HG03571 (cell line): Measurements from ENCODE around the gene VSTM2L.
"Not testable (repeated sequence)": the region's sequence is repeated elsewhere in the genome, so short reads cannot be mapped to it uniquely, and the experiment has no call there.

Experiments used
- ATAC-seq: cut with Tn5 transposase; IDR thresholded peaks from one replicate; pipeline ENCODE4 v1.9.1; 2021; ENCODE audit not compliant: unreplicated experiment

The VSTM2L gene

GRCh38 chr20:37961066-37961465 lies 58.1 kb downstream of the VSTM2L start:
- no peak for ATAC-seq

- ATAC-seq: not testable (repeated sequence)
These were observed 60.6 kb downstream of the VSTM2L start for GRCh38 chr20:37963483-37963882.

- no peak for ATAC-seq
These were observed 66.0 kb downstream of the VSTM2L start for GRCh38 chr20:37968841-37969401.

- ATAC-seq: no peak
These were observed 67.3 kb downstream of the VSTM2L start for GRCh38 chr20:37969949-37970855.

DNA sequence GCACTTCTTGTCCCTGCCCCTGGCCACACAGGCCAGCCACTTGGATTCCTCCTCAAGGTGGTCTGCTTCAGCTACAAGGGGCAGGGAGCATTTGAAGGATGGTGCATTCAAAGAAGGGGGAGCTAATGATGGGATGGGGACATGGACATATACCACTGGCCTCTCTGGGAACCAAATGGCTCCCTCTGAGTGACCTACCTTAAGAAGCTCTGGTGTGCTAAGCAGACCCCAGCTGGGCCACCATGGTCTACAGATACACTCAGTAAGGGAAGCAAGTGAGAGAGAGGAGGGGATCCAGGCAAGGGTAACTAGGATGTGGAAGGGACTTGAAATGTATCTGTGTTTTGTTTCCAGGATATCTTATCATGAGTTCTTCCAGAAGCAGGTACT lies 67.9 kb downstream of the VSTM2L start:
- ATAC-seq: no peak

GRCh38 chr20:37971561-37972127 lies 68.7 kb downstream of the VSTM2L start:
- ATAC-seq: no peak

GRCh38 chr20:37972256-37973058 lies 69.5 kb downstream of the VSTM2L start:
- ATAC-seq: no peak

DNA sequence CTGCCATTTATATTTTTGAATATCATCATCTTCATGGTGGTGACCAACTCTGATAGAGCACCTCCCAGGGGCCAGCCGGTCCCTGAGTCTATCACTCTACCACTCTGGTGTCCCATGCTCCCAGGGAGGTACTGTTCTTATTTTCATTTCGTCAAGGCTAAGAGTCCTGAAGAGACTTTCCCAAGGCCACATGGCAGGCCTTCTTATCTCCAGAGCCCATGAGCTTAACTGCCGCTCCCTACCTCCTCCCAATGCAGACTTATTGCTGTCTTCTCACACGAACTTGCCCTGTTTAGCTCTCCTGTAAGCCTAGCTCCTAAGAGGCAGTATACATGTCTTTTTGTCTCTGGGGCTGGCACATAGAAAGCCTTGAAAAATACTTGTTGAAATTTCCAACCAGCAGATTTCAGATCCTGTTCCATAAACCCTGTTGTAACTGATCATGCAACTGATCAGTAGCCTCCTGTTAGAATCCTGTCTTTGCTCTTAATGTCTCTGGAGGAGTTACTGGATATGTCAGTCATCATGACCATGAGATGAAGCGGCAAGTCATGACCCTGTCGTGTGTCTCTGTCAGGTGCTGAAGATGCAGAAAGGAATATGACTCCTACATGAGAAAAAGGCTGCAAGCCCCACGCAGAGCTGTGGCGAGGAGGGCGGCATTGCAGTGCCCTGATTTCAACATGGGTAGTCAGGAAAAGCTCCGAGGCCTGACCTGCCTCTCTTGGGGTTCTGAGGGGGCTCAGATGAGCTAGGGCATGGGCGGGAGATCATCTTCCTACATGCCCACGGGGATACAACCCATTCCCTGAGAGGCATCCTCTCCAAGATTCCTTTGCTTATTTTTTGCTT lies 70.4 kb downstream of the VSTM2L start:
- ATAC-seq: no peak

DNA sequence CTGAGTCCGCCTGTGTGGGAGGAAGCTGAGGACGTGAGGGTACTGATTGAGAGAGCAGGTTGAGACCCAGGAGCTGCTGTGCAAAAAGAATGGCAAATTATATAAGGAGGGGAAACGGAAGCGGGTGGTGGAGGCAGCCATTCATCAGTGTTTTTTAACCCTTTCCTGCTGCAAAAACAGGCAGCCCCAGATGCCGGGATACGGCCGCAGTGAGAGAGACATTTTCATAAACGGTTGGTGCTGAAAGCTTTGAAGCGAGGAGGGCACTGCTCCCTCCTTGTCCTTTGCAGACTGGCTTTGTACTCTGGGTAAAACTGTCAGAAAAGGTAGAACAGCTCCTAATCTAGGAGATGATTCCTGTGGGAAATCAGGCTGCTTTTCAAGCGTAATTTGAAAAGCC lies 74.0 kb downstream of the VSTM2L start:
- no peak for ATAC-seq

DNA sequence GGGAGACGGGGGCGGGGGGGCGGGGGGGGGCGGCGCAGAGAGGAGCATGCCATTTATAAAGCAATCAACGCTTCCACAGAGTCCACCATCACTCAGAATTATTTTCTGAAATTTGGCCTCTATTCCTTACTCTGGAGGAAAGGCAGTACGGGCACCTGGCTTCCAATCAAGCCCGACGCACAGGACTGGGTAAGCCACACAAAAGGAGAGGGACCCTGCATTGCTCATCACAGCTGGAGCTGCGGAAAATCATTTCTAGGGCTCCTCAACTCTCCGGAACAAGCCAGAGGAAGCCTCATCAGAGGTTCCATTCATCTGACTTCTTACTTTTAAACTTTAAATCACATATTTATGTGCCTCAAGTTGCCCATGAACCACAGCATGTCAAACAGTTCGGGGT lies 74.4 kb downstream of the VSTM2L start:
- no peak for ATAC-seq

- no peak for ATAC-seq
These were observed 74.9 kb downstream of the VSTM2L start for GRCh38 chr20:37977786-37978185.

GRCh38 chr20:37979021-37979985 lies 76.4 kb downstream of the VSTM2L start:
- ATAC-seq: no peak

DNA sequence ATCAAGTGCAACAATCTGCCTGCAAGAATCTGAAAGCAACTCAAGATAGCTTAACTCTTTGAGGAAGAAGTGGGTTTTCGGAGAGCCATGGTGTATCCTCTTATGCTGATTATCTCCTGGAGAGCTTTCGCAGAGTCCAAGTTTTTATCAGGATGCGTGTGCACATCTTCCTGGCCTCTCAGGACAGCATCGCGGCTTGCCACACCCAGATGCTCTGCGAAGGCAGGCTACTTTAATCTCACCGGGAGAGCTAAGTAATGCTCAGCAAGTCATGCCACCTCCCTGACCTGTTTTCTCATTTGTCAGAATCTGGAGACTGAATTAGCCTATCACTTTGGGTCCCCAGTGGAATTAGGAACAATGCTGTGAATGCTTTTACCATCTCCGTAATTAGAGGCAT lies 77.5 kb downstream of the VSTM2L start:
- ATAC-seq: no peak

- no peak for ATAC-seq
These were observed 77.9 kb downstream of the VSTM2L start for GRCh38 chr20:37980876-37981275.

GRCh38 chr20:37981568-37981967 lies 78.6 kb downstream of the VSTM2L start:
- no peak for ATAC-seq

- ATAC-seq: no peak
These were observed 80.4 kb downstream of the VSTM2L start for GRCh38 chr20:37983286-37983685.

DNA sequence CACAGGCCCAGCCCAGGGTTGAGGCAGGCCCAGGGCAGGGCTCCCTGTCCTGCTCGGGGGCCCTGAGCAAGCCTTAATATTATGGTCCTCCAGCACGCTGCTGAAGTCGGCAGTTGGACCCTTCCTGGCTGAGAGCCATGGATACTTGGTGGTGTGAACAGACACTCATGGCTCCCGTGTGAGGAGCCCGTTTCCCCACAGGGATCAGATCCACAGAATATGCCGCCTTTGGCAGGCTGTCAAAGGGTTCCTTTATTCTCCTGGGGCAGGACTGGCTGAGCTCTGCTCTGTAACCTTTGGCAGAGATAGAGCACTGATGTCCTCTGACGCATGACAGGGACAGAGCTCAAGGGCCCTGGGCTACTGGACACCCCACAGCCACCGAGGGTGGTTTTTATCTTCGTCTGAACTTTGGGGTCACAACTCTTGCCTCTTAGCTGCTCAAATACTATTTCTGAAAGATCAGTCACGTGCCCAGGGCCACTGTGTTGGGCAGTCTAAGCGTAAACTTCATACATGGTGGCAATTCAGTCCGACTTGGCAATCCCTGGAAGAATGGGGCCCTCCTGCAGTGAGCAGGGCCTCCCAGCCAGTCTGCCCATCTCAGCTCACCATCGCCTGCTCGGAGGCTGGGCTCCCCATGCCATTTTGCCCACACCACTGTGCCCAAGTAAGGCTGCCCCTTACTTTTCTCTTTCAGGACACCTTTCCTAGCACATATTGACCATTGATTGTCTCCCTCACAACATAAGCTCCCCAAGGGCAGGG lies 81.3 kb downstream of the VSTM2L start:
- ATAC-seq: no peak

DNA sequence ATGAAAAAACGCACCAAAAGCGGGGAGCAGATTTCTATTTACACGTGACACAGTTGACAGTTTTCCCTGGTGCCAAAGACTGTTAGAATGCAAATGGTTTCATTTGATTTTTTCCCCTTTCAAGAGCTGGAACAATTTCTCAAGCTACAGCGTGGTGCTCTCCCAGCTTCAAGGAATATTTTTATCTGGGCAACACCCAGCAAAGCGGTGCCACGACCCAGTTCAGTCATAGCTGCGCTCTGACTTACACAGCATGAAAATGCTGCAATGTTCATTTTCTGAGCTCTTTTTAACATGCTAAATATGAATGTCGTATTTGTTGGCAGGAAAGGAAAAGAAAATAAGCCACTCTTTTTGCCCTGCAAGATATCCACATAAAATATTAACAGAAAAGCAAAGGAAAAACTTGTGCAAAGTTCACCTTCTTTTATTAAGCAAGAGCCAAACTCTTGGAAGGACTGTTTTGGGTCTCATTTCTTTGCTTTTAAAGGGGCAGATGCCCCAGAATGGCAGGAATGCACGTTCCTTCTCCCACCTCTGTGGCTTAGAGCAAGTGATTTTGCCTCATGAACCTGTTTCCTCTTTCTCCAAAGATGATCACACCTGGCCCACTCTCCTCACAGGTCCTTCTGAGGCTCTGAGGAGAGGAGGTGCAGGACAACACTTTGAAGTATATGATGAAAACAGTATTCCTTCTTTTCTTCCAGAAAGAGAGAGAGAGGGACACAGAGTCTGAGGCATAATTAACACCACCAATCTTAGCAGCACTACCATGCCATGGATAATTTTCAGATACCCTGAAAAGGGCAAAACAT lies 83.3 kb downstream of the VSTM2L start:
- ATAC-seq: no peak
